Myocyte (in vitro differentiated cells): ENCODE data around the gene AUP1. TPM values are rescaled to one million over a fixed set of nuclear protein-coding genes. Genes with fewer than 3 reads are reported as not detected.

Source experiments
- DNase-seq: peaks from one replicate; pipeline ENCODE4 v3.0.0-alpha.2; 2012; ENCODE audit warnings: low read depth
- total RNA-seq: library from RNA; depleted of rRNA; stranded (reverse); fragments of >200 nt; gene quantifications from 2 replicates; pipeline ENCODE4 v1.2.3, GENCODE V29; 2014

The AUP1 gene
- total RNA-seq, 1 donor from 2014 or later = 111 TPM

- DNase-seq = no peak
Observed at GRCh38 chr2:74558284-74559230, 29.1 kb upstream of the AUP1 start.

- no peak for DNase-seq
Observed at GRCh38 chr2:74556831-74557370, 27.4 kb upstream of the AUP1 start.

GRCh38 chr2:74556159-74556558, 26.7 kb upstream of the AUP1 start:
- DNase-seq = no peak

GRCh38 chr2:74555610-74556103, 26.2 kb upstream of the AUP1 start:
- DNase-seq = no peak

GRCh38 chr2:74554820-74555531, 25.5 kb upstream of the AUP1 start:
- peak; percentile 49 for DNase-seq

- peak; percentile 88 for DNase-seq
Observed at GRCh38 chr2:74553892-74554819, 24.6 kb upstream of the AUP1 start, which contains the start of the genes DOK1 and LOXL3. Gene DOK1, plus strand, starts transcription at chr2:74554720. Its CDS starts 35 bp downstream, at chr2:74554755. Gene LOXL3, minus strand, starts transcription at chr2:74553942. Its CDS starts 1,308 bp downstream, at chr2:74552634.

- DNase-seq = peak; percentile 20
Observed at GRCh38 chr2:74552914-74553811, 23.7 kb upstream of the AUP1 start.

- DNase-seq = peak; percentile 30
Observed at GRCh38 chr2:74551942-74552913, 22.7 kb upstream of the AUP1 start.

GRCh38 chr2:74551530-74551929, 22.0 kb upstream of the AUP1 start:
- DNase-seq = peak; percentile 26

- no peak for DNase-seq
Observed at GRCh38 chr2:74550231-74550630, 20.7 kb upstream of the AUP1 start.

- DNase-seq = peak; percentile 59
Observed at GRCh38 chr2:74548900-74549826, 19.7 kb upstream of the AUP1 start.

GRCh38 chr2:74548285-74548899, 18.9 kb upstream of the AUP1 start:
- no peak for DNase-seq

- DNase-seq = no peak
Observed at GRCh38 chr2:74546004-74546403, 16.5 kb upstream of the AUP1 start.

- DNase-seq = no peak
Observed at GRCh38 chr2:74544634-74545033, 15.1 kb upstream of the AUP1 start.

GRCh38 chr2:74542978-74543377, 13.5 kb upstream of the AUP1 start:
- DNase-seq = no peak

- DNase-seq = no peak
Observed at GRCh38 chr2:74540291-74540690, 10.8 kb upstream of the AUP1 start.

- no peak for DNase-seq
Observed at GRCh38 chr2:74538881-74539339, 9.4 kb upstream of the AUP1 start.
